Activated CD8-positive, alpha-beta memory T cell treated with anti-CD3 and anti-CD28 coated beads, Interleukin-2, amount 50 U/mL, for 1 hour (primary cell): Measurements from ENCODE around the gene NAT10.
A peak's percentile ranks its signal among the peaks of the same experiment; 100 is the strongest.
"Not testable (repeated sequence)": the region's sequence is repeated elsewhere in the genome, so short reads cannot be mapped to it uniquely, and the experiment has no call there.

Experiments
- DNase-seq: peaks from one replicate; pipeline ENCODE4 v3.0.0-alpha.2; 2020; ENCODE audit errors: extremely low read depth

NAT10 gene

DNA sequence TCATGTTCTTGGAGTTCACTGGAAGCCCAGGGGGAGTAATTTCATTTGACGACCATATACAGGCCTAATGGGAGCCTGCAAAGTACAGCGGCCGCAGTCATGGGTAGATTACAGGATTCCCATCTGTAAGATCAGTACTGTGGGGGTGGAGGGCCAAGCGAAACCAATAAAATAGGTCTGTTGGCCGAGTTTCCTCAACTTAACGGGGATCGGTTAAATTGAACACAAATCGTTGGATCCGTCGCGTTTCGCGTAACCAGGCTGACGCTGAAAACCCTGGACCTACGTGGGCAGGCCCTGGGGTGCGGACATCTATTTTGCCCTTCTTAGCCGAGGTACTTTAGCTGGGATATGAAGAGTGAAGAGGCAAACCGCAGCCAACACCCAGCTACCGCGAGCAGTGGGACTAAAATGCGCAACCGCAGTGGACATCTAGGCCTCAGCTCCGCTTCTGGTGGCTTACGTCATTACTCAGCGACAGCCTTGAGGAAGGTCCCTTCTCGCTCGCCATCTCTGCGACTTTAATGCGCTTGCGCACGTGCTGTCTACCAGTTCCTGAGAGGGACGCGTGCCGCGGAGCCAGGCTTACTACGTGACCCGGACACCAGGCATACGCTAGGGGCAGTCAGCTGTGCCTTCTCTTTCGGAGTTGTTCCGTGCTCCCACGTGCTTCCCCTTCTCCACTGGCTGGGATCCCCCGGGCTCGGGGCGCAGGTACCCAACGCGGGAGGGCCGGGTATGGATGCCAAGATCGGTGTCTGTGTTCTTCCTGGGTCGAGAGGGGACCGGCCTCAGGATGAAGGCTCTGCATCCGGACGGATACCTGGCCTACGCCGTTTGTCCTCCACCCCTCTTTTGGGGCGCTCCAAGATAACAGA is at the start of gene NAT10:
NAT10 (plus strand) TSS at position 551 of the 878 bp plus-strand sequence. CDS start 2,597 bp downstream, outside the sequence.
- DNase-seq: peak; percentile 97

DNA sequence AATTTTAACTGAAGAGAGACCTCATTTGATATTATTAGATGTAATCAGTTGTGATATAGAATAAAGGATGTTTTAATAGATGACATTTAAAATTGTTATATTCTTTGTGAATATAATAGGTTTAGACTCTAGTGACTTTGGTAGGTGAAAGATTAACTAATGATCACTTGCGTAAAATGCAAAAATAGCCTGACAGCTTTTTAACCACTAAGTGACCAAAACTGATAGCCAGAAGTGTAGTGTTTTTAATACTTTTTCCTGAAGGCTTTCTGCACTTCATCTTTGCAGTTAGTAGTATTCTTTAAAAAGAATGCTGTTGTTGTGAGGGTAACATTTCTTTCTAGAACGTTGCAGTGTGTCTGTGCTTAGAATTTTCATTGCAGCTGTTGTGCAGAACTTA is 48.8 kb upstream of the NAT10 start:
- no peak for DNase-seq

DNA sequence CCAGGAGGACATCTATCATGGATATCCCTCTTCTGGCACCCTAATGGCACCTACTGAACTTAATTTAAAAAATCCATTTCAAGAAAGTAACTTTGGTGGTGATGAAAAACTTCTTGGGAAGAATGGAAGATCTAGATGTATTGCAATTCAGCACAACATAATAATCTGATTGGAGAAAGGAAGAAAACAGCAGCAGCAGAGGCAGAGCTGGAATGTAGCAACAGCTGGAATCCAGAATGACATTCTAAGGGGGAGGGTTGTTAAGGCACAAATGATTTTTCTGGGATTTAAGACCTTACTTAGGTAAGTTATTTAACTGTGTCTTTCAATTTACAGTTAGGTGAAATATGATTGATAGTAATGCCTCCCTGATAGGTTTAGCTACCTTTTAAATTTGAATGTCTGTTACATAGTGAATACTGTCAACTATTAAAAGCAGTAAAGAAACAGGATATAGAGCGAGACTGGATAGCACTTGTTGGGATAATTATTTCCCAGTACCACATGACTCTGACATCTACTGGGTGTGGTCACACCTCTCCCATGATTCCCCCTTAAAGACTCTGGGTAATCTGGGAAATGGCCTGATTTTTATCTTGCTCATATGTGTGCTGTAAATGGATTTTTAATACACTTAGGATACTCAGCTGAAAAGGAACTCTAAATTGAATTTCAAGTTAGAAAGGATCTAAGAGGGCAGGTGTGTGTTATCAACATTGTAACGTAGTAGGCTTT is 42.2 kb upstream of the NAT10 start:
- no peak for DNase-seq

- DNase-seq: no peak
These were observed 41.1 kb upstream of the NAT10 start for GRCh38 chr11:34064291-34064690.

- no peak for DNase-seq
These were observed 39.8 kb upstream of the NAT10 start for GRCh38 chr11:34065505-34066203.

DNA sequence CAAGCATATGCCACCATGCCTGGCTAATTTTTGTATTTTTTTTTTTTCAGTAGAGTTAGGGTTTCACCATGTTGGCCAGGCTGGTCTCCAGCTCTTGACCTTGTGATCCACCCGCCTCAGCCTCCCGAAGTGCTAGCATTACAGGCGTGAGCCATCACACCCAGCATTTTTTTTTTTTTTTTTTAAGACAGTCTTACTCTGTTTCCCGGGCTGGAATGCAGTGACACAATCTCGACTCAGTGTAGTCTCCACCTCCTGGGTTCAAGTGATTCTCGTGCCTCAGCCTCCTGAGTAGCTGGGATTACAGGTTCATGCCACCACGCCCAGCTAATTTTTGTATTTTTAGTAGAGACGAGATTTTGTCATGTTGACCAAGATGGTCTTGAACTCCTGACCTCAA is 38.7 kb upstream of the NAT10 start:
- DNase-seq: not testable (repeated sequence)

DNA sequence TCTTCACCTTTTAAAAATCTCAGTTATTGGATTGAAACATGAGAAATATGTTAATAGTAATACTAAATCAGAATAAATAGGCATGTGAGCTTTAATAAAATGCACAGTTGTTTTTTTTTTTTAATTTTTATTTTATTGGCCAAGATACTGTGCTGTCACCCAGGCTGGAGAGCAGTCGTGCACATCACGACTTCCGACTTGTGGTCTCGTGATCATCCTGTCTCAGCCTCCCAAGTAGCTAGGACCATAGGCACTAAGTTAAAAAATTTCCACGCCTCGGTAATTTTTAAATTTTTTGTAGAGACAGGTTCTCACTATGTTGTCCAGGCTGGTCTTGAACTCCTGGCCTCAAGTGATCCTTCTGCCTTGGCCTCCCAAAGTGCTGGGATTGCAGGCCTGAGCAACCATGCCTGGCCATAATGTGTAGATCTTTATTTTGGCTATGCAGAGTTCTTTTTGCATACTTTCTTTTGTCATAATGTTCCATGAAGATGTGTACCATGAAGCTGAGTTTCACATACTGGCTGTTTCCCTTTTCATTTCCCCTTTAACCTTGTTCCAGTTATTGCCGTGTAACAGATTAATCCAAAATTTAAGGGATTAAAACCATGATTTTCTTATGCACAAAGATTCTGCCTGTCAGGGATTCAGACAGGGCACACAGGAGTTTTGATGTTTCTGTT is 37.9 kb upstream of the NAT10 start:
- no peak for DNase-seq

- DNase-seq: no peak
These were observed 37.3 kb upstream of the NAT10 start for GRCh38 chr11:34068111-34068510.

- DNase-seq: not testable (repeated sequence)
These were observed 34.1 kb upstream of the NAT10 start for GRCh38 chr11:34071306-34071705.

DNA sequence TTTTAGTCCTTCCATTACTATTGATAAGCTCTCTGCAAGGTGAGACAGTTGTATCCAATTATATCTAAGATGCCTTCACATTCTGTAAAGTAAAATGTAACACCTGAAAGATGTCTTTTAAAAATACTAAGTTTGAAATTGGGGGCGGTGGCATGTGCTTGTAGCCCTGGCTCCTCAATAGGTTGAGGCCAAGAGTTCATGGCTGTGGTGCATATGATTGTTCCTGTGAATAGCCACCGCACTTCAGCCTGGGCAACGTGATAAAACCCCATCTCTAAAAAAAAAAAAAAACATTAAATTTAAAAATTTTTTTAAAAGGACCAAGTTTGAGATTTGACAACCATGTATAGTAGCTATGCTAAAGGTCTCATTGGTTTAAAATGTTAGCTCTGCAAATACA is 33.4 kb upstream of the NAT10 start:
- DNase-seq: no peak

DNA sequence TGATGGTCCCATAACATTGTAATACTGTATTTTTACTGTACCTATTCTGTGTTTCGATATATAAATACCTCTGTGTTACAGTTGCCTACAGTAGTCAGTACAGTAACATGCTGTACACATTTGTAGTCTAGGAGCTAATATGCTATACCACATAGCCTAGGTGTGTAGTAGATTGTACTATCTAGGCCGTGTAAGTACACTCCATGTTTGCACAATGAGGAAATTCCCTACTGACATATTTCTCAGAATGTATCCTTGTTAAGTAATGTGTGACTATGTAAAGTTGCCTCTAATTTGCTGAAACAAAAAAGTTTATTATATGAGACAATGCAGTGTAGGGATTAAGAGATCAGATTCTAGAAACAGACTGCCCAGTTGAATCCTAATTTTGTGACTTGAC is 32.6 kb upstream of the NAT10 start:
- no peak for DNase-seq

DNA sequence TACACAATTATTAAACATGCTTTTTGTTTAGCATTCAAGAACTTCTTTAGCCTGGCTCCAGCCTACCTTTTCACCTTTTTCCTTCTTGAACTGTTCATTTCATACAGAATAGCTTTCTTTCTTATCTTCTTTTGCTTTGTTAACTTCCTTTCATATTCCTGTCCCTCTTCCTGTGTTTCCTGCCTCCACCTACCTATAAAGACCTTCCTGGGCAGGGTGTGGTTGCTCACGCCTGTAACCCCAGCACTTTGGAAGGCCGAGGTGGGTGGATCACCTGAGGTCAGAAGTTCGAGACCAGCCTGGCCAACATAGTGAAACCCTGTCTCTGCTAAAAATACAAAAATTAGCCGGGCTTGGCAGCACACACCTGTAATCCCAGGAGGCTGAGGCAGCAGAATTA is 31.0 kb upstream of the NAT10 start:
- no peak for DNase-seq

- no peak for DNase-seq
These were observed 30.1 kb upstream of the NAT10 start for GRCh38 chr11:34075178-34075820.

GRCh38 chr11:34080609-34081008 is 24.8 kb upstream of the NAT10 start:
- DNase-seq: no peak

GRCh38 chr11:34084637-34085036 is 20.8 kb upstream of the NAT10 start:
- no peak for DNase-seq

DNA sequence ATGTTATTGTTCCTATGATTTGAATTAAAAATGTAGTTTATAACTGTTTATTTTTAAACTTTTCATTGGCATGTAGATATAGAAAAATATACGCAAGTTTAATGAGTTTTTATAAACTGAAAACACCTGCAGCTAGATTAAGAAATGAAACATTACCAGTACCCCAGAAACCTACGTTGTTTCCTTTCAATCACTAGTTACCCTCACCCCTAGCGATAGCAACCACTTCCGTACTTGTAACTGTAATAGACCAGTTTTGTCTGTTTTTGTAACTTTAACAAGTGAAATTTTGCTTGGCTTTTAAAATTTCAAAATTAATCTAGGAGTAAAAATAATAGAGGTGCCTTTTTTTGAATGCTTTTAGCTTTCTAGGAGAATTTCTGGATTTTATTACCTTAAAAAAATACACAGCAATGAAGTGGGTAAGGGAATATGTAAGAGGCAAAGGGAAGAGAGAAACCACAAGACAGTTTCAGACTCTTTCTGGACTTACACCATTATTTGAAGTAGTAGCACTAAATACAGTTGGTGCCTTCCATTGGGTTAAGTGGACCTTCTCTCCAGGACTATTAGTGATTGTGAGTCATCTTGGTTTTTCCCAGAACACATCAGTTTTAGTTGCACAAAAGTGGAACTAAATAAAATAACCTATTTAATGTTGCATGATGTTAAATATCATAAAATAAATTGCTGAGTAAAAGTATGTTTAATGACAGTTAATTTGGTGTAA is 18.7 kb upstream of the NAT10 start:
- no peak for DNase-seq

DNA sequence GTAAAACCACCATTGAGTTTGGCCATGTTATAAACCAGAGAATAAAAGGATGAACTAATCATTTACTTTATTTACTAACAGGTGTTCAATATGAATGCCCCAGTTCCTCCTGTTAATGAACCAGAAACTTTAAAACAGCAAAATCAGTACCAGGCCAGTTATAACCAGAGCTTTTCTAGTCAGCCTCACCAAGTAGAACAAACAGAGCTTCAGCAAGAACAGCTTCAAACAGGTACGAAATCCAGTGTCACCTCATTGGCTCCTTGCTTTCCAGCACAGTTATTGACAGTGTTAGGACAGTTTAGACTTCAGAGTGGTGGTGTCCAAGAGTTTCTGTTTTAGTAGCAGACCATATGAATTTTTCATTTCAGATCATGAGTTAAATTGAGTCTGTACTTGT is 13.6 kb upstream of the NAT10 start:
- no peak for DNase-seq

- not testable (repeated sequence) for DNase-seq
These were observed 10.5 kb upstream of the NAT10 start for GRCh38 chr11:34094900-34095299.

GRCh38 chr11:34098813-34099212 is 6.6 kb upstream of the NAT10 start:
- DNase-seq: no peak

- no peak for DNase-seq
These were observed 750 bp upstream of the NAT10 start for GRCh38 chr11:34104680-34105078.
